ENCODE results near the gene SETD5.

Gene SETD5, protein sequence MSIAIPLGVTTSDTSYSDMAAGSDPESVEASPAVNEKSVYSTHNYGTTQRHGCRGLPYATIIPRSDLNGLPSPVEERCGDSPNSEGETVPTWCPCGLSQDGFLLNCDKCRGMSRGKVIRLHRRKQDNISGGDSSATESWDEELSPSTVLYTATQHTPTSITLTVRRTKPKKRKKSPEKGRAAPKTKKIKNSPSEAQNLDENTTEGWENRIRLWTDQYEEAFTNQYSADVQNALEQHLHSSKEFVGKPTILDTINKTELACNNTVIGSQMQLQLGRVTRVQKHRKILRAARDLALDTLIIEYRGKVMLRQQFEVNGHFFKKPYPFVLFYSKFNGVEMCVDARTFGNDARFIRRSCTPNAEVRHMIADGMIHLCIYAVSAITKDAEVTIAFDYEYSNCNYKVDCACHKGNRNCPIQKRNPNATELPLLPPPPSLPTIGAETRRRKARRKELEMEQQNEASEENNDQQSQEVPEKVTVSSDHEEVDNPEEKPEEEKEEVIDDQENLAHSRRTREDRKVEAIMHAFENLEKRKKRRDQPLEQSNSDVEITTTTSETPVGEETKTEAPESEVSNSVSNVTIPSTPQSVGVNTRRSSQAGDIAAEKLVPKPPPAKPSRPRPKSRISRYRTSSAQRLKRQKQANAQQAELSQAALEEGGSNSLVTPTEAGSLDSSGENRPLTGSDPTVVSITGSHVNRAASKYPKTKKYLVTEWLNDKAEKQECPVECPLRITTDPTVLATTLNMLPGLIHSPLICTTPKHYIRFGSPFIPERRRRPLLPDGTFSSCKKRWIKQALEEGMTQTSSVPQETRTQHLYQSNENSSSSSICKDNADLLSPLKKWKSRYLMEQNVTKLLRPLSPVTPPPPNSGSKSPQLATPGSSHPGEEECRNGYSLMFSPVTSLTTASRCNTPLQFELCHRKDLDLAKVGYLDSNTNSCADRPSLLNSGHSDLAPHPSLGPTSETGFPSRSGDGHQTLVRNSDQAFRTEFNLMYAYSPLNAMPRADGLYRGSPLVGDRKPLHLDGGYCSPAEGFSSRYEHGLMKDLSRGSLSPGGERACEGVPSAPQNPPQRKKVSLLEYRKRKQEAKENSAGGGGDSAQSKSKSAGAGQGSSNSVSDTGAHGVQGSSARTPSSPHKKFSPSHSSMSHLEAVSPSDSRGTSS (N-terminal part only)

DNA sequence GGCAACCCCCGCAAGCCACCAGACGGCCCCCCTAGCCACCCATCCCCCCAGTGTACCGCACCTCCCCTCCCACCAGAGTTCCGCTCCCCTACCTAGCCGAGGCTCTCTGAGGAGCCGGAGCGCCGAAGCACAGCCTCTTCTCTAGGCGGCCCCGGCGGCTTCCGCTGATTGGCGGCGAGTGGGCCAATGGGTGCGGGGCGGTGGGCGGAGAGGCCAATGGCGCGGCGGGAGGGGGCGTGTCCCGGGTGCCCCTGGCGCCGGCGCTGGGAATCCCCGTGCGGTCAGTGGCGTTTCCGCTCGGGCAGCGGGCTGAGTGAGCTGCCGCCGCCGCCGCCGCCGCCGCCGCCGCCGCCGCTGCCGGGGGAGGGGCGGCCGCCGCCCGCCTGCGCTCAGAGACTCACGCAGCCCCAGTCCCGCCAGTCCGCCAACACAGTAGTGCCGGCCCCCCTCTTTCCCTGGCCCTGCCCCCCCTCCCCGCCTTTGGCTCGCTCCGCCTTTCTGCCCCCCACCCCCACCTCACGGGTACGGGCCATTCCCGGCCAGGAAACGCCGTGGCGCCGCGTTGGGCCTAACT is at the start of gene SETD5:
Gene SETD5, plus strand, starts transcription at position 284 of the 574 bp plus-strand sequence. CDS start 31,324 bp downstream, outside the sequence.
- TF ChIP-seq TEAD4 (IDR thresholded peaks at IDR 0.05) (no peak), ZBTB7A (IDR thresholded peaks at IDR 0.05; ENCODE audit: low read depth) (no peak), REST (IDR thresholded peaks at IDR 0.05; ENCODE audit: low read depth) (no peak), FOXM1 (IDR thresholded peaks at IDR 0.05; ENCODE audit: borderline replicate concordance, low read depth) (0 out of 2 replicates have a peak, but pooled peaks have one; percentile 7), YY1 (IDR thresholded peaks at IDR 0.05; ENCODE audit: low read depth) (no peak; the same call in 1 of the 2 replicates), MAX (IDR thresholded peaks at IDR 0.05) (no peak), TAF1 (IDR thresholded peaks at IDR 0.05; ENCODE audit: low read depth) (peak; percentile 87), TCF12 (IDR thresholded peaks at IDR 0.05; ENCODE audit: low read depth) (no peak), EGR1 (IDR thresholded peaks at IDR 0.05) (no peak; the same call in 1 of the 2 replicates), CREB1 (IDR thresholded peaks at IDR 0.05; ENCODE audit: low read depth) (no peak), CEBPB (IDR thresholded peaks at IDR 0.05) (no peak)

- no peak for TF ChIP-seq ZBTB7A (IDR thresholded peaks at IDR 0.05; ENCODE audit: low read depth)
- no peak for TF ChIP-seq CEBPB (IDR thresholded peaks at IDR 0.05)
- no peak for TF ChIP-seq CREB1 (IDR thresholded peaks at IDR 0.05; ENCODE audit: low read depth)
- no peak for TF ChIP-seq YY1 (IDR thresholded peaks at IDR 0.05; ENCODE audit: low read depth)
These were observed 49.5 kb upstream of the SETD5 start for GRCh38 chr3:9347887-9348286.

- 0 out of 2 replicates have a peak, but pooled peaks have one; percentile 49 for TF ChIP-seq EP300 (IDR thresholded peaks at IDR 0.05; ENCODE audit: borderline replicate concordance)
- TF ChIP-seq NFIC (IDR thresholded peaks at IDR 0.05): peak; percentile 84
- TF ChIP-seq TCF12 (IDR thresholded peaks at IDR 0.05; ENCODE audit: low read depth): no peak
- 0 out of 2 replicates have a peak, but pooled peaks have one; percentile 29 for TF ChIP-seq CEBPB (IDR thresholded peaks at IDR 0.05)
- TF ChIP-seq REST (IDR thresholded peaks at IDR 0.05; ENCODE audit: low read depth): no peak
These were observed 47.9 kb upstream of the SETD5 start for GRCh38 chr3:9349321-9350117.

- TF ChIP-seq CREB1 (IDR thresholded peaks at IDR 0.05; ENCODE audit: low read depth) (no peak), NFIC (IDR thresholded peaks at IDR 0.05) (peak; percentile 51), ZBTB7A (IDR thresholded peaks at IDR 0.05; ENCODE audit: low read depth) (peak; percentile 87), TAF1 (IDR thresholded peaks at IDR 0.05; ENCODE audit: low read depth) (no peak), TEAD4 (IDR thresholded peaks at IDR 0.05) (peak; percentile 83), MAX (IDR thresholded peaks at IDR 0.05) (0 out of 2 replicates have a peak, but pooled peaks have one; percentile 36), RAD21 (IDR thresholded peaks at IDR 0.05; ENCODE audit: low read depth) (no peak), TCF12 (IDR thresholded peaks at IDR 0.05; ENCODE audit: low read depth) (peak; percentile 58), EP300 (IDR thresholded peaks at IDR 0.05; ENCODE audit: borderline replicate concordance) (peak; percentile 52; the same call in 1 of the 2 replicates), REST (IDR thresholded peaks at IDR 0.05; ENCODE audit: low read depth) (no peak), YY1 (IDR thresholded peaks at IDR 0.05; ENCODE audit: low read depth) (peak; percentile 64)
These were observed 45.7 kb upstream of the SETD5 start for GRCh38 chr3:9351709-9352126.
